K562 (cell line): ENCODE data around the gene MTMR12. TPM values are rescaled to one million over a fixed set of nuclear protein-coding genes. Genes with fewer than 3 reads are reported as not detected.
A peak's percentile ranks its signal among the peaks of the same experiment; 100 is the strongest.

Experiments used
- GATAD2B ChIP-seq: fragments of 450-650 bp; IDR thresholded peaks from 2 replicates; pipeline ENCODE4 v1.6.1; 2017; ENCODE audit warnings: mild to moderate bottlenecking, borderline replicate concordance
- KDM1A ChIP-seq, 2 experiments: fragments of 450-650 bp; IDR thresholded peaks; 2 replicates each; pipeline ENCODE4 v1.6.1; 2016; ENCODE audit warnings: mild to moderate bottlenecking in 2 of 2
- MAZ ChIP-seq, 2 experiments: fragments of 450-650 bp in 1 of 2; sonication (generic) in 1 of 2; formaldehyde crosslinking; IDR thresholded peaks in 1 of 2; conservative IDR thresholded peaks in 1 of 2; 2 replicates each; pipeline versions ENCODE4 v1.4.0 to v1.5.0; 2020; ENCODE audit warnings: mild to moderate bottlenecking in 1 of 2, missing genetic modification reagents in 1 of 2
- MXI1 ChIP-seq: IDR thresholded peaks from 2 replicates; pipeline ENCODE4 v1.6.1; 2011; ENCODE audit warnings: low read depth, mild to moderate bottlenecking, improper control_type of control experiment, low read length
- PCBP1 ChIP-seq: fragments of 200-400 bp; formaldehyde crosslinking; IDR thresholded peaks from 2 replicates; pipeline ENCODE4 v1.6.1; 2018; ENCODE audit warnings: mild to moderate bottlenecking, low read depth, low read length; ENCODE audit not compliant: poor library complexity, severe bottlenecking
- RBM14 ChIP-seq: fragments of 200-400 bp; formaldehyde crosslinking; IDR thresholded peaks from 2 replicates; pipeline ENCODE4 v1.6.1; 2018; ENCODE audit warnings: low read depth, mild to moderate bottlenecking, low read length, moderate library complexity, borderline replicate concordance; ENCODE audit not compliant: insufficient read depth
- TCF3 ChIP-seq: sonication (generic); formaldehyde crosslinking; IDR thresholded peaks from 2 replicates; pipeline ENCODE4 v1.4.0; 2020; ENCODE audit warnings: mild to moderate bottlenecking, missing genetic modification reagents
- ZC3H4 ChIP-seq: sonication (generic); formaldehyde crosslinking; IDR thresholded peaks from 2 replicates; pipeline ENCODE4 v1.9.0; 2021; ENCODE audit warnings: missing genetic modification reagents, borderline replicate concordance
- polyA plus RNA-seq, 8 experiments: library from polyadenylated mRNA; depleted of rRNA in 4 of 8; stranded (reverse) in 5 of 8; unstranded in 3 of 8; fragments of >200 nt; fragmentation: Nextera tagmentation in 2 of 8; fragmentation: Illumina TruSeq in 1 of 8; extraction: Ambion mirVana in 2 of 8; extraction: Trizol in 1 of 8; gene quantifications; 2 replicates each; pipeline versions ENCODE4 v1.2.1 to v1.2.3, GENCODE V29; 2011 to 2014; ENCODE audit warnings: inconsistent platforms in 1 of 8, missing spikeins in 1 of 8
- total RNA-seq, 7 experiments: library from RNA; depleted of rRNA in 6 of 7; stranded (reverse); fragments of >200 nt in 6 of 7; fragmentation: Illumina TruSeq in 2 of 7; extraction: Trizol in 2 of 7; gene quantifications; 2 replicates each; pipeline versions ENCODE4 v1.2.1 to v1.2.3, GENCODE V29; 2011 to 2021; ENCODE audit warnings: low replicate concordance in 1 of 7
- TF ChIP-seq, protein P1 (sequence below): fragments of 250-450 bp; sonication (Bioruptor Pico); IDR thresholded peaks from 2 replicates; pipeline ENCODE4 v1.4.0; 2020
- TF ChIP-seq, protein P2 (sequence below): IDR thresholded peaks from 3 replicates; pipeline ENCODE4 v1.6.1; 2011; ENCODE audit warnings: borderline replicate concordance, mild to moderate bottlenecking, moderate library complexity; ENCODE audit not compliant: insufficient read length; ENCODE audit errors: extremely low read depth
- TF ChIP-seq, protein P3 (sequence below): fragments of 250-450 bp; sonication (Bioruptor Pico); IDR thresholded peaks from 2 replicates; pipeline ENCODE4 v1.4.0; 2020
- TF ChIP-seq, protein P4 (sequence below): fragments of 450-650 bp; formaldehyde crosslinking; IDR thresholded peaks from 2 replicates; pipeline ENCODE4 v1.4.0; 2020; ENCODE audit warnings: mild to moderate bottlenecking, moderate library complexity

The MTMR12 gene
- total and polyA plus RNA-seq, 9 of the 15 experiments (the other 6 are each of a cell fraction or from before 2014, with no cell fraction given), result 4.0 to 28.7 (median 17.1) TPM

DNA sequence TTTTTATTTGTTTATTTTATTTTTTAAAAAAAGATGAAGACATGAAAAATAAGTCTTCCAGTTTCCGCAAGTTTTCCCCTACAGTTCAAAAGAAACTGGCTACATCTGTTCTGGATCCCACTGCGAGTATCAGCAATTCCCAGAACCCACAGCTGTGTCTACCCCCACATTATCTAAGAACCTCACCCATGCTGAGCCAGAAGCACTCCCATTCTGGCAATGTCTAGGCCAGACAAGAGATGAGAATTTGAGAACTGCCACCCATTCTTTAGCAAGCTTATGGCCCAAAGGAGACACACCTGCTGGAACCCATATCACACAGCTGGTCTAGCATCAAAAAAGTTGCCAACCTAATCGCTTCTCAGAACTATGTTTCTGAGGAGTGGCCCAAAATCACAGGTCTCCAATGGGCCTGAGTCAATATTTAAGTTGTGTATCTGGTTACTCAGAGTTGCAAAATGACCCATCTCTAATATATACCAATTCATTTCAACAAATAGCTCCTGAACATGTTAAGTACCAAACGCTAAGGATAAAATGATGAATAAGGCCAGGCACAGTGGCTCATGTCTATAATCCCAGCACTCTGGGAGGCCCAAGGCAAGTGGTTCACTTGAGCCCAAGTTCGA is 27.1 kb downstream of the MTMR12 start (continued):
- TF ChIP-seq, protein P1, sequence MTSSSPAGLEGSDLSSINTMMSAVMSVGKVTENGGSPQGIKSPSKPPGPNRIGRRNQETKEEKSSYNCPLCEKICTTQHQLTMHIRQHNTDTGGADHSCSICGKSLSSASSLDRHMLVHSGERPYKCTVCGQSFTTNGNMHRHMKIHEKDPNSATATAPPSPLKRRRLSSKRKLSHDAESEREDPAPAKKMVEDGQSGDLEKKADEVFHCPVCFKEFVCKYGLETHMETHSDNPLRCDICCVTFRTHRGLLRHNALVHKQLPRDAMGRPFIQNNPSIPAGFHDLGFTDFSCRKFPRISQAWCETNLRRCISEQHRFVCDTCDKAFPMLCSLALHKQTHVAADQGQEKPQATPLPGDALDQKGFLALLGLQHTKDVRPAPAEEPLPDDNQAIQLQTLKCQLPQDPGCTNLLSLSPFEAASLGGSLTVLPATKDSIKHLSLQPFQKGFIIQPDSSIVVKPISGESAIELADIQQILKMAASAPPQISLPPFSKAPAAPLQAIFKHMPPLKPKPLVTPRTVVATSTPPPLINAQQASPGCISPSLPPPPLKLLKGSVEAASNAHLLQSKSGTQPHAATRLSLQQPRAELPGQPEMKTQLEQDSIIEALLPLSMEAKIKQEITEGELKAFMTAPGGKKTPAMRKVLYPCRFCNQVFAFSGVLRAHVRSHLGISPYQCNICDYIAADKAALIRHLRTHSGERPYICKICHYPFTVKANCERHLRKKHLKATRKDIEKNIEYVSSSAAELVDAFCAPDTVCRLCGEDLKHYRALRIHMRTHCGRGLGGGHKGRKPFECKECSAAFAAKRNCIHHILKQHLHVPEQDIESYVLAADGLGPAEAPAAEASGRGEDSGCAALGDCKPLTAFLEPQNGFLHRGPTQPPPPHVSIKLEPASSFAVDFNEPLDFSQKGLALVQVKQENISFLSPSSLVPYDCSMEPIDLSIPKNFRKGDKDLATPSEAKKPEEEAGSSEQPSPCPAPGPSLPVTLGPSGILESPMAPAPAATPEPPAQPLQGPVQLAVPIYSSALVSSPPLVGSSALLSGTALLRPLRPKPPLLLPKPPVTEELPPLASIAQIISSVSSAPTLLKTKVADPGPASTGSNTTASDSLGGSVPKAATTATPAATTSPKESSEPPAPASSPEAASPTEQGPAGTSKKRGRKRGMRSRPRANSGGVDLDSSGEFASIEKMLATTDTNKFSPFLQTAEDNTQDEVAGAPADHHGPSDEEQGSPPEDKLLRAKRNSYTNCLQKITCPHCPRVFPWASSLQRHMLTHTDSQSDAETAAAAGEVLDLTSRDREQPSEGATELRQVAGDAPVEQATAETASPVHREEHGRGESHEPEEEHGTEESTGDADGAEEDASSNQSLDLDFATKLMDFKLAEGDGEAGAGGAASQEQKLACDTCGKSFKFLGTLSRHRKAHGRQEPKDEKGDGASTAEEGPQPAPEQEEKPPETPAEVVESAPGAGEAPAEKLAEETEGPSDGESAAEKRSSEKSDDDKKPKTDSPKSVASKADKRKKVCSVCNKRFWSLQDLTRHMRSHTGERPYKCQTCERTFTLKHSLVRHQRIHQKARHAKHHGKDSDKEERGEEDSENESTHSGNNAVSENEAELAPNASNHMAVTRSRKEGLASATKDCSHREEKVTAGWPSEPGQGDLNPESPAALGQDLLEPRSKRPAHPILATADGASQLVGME (CRISPR knock-in tag), result no peak
- TF ChIP-seq MXI1 (0 out of 2 replicates have a peak, but pooled peaks have one; percentile 25), ZC3H4 (CRISPR knock-in tag) (no peak), MAZ (CRISPR knock-in tag; conservative IDR thresholded peaks at IDR 0.05 in 1 of 2, IDR thresholded peaks at IDR 0.05 in 1 of 2) (no peak), TCF3 (CRISPR knock-in tag) (peak; percentile 94), PCBP1 (no peak), KDM1A (IDR thresholded peaks at IDR 0.05) (peak; percentile 23 to 50; a peak in 1 of 4 replicates), GATAD2B (no peak), RBM14 (no peak)
- TF ChIP-seq, protein P2, sequence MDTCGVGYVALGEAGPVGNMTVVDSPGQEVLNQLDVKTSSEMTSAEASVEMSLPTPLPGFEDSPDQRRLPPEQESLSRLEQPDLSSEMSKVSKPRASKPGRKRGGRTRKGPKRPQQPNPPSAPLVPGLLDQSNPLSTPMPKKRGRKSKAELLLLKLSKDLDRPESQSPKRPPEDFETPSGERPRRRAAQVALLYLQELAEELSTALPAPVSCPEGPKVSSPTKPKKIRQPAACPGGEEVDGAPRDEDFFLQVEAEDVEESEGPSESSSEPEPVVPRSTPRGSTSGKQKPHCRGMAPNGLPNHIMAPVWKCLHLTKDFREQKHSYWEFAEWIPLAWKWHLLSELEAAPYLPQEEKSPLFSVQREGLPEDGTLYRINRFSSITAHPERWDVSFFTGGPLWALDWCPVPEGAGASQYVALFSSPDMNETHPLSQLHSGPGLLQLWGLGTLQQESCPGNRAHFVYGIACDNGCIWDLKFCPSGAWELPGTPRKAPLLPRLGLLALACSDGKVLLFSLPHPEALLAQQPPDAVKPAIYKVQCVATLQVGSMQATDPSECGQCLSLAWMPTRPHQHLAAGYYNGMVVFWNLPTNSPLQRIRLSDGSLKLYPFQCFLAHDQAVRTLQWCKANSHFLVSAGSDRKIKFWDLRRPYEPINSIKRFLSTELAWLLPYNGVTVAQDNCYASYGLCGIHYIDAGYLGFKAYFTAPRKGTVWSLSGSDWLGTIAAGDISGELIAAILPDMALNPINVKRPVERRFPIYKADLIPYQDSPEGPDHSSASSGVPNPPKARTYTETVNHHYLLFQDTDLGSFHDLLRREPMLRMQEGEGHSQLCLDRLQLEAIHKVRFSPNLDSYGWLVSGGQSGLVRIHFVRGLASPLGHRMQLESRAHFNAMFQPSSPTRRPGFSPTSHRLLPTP, result no peak
- TF ChIP-seq, protein P3, sequence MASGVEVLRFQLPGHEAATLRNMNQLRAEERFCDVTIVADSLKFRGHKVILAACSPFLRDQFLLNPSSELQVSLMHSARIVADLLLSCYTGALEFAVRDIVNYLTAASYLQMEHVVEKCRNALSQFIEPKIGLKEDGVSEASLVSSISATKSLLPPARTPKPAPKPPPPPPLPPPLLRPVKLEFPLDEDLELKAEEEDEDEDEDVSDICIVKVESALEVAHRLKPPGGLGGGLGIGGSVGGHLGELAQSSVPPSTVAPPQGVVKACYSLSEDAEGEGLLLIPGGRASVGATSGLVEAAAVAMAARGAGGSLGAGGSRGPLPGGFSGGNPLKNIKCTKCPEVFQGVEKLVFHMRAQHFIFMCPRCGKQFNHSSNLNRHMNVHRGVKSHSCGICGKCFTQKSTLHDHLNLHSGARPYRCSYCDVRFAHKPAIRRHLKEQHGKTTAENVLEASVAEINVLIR (CRISPR knock-in tag), result no peak
- TF ChIP-seq, protein P4, sequence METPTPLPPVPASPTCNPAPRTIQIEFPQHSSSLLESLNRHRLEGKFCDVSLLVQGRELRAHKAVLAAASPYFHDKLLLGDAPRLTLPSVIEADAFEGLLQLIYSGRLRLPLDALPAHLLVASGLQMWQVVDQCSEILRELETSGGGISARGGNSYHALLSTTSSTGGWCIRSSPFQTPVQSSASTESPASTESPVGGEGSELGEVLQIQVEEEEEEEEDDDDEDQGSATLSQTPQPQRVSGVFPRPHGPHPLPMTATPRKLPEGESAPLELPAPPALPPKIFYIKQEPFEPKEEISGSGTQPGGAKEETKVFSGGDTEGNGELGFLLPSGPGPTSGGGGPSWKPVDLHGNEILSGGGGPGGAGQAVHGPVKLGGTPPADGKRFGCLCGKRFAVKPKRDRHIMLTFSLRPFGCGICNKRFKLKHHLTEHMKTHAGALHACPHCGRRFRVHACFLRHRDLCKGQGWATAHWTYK (CRISPR knock-in tag), result no peak
